Activated naive CD4-positive, alpha-beta T cell treated with anti-CD3 and anti-CD28 coated beads, Interleukin-2, amount 50 U/mL, for 72 hours (primary cell): Measurements from ENCODE around the gene LCN1. TPM values are rescaled to one million over a fixed set of nuclear protein-coding genes. Genes with fewer than 3 reads are reported as not detected.

ENCODE experiments used
- ATAC-seq, 2 donors: fragments of 150-1000 bp; cut with Tn5 transposase; 2 replicates each; pipeline ENCODE4 v1.10.0; 2021; ENCODE audit warnings: mild to moderate bottlenecking in 2 of 2, moderate library complexity in 2 of 2
- DNase-seq, 2 donors: peaks; one replicate each; pipeline ENCODE4 v3.0.0; 2021 to 2022; ENCODE audit warnings: low spot score in 2 of 2
- H3K27ac Mint-ChIP-seq, 2 donors: one replicate each; pipeline ENCODE4 v1.8.0; 2022; ENCODE audit warnings: mild to moderate bottlenecking in 2 of 2, mixed read lengths in 2 of 2
- H3K36me3 Mint-ChIP-seq, 2 donors: one replicate each; pipeline ENCODE4 v1.8.0; 2022; ENCODE audit warnings: mixed read lengths in 2 of 2
- H3K9me3 Mint-ChIP-seq, 2 donors: one replicate each; pipeline ENCODE4 v1.8.0; 2022; ENCODE audit warnings: mixed read lengths in 2 of 2
- total RNA-seq, 2 donors: library from RNA; stranded (reverse); gene quantifications; one replicate each; pipeline ENCODE4 v1.2.3, GENCODE V29; 2022

LCN1 gene
- total RNA-seq, 2 donors from 2014 or later = not detected

DNA sequence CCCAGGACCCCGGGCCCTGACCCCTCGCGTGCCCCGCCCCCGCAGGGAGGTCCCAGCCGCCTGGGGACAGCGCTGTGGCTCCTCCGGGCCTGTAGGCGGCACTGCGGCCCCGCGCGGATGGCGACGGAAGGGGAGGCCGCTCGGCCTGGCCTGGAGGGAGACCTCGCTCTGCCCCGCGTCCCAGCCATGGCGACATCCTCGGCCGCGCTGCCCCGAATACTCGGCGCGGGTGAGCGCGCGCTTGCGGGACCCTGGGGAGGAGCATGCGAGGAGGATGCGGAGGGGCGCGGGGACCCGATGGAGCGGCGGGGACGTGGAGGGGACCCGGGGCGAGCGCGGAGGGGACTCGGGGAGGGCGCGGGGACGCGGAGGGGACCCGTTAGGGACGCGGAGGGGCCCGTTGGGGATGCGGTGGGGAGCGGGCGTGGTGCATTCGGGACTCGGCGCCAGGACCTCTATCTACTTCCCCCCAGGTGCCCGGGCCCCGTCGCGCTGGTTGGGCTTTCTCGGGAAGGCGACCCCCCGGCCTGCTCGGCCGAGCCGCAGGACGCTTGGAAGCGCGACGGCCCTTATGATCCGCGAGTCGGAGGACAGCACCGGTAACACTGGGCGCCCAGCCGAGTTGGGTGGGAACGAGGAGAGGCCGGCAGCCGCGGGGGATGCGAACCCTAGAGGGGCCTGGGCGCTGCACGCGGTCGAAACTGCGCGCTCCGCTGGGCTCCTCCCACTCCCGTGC, 20.5 kb upstream of the LCN1 start, which contains the start of gene MRPS2:
TSS of gene MRPS2 (plus strand) at position 158 of the 736 bp plus-strand sequence. CDS start at position 187, 29 bp downstream.
- DNase-seq (peak; percentile 86 to 91), ATAC-seq (peak; percentile 94 to 96)
- no peaks in the 10 kb centered on the region for H3K9me3 Mint-ChIP-seq
- H3K27ac Mint-ChIP-seq = peak within 1 kb of the TSS; percentile 92 to 96
- H3K36me3 Mint-ChIP-seq = peaks cover 6 to 17% of the 10 kb centered on the region in 2 donors

DNA sequence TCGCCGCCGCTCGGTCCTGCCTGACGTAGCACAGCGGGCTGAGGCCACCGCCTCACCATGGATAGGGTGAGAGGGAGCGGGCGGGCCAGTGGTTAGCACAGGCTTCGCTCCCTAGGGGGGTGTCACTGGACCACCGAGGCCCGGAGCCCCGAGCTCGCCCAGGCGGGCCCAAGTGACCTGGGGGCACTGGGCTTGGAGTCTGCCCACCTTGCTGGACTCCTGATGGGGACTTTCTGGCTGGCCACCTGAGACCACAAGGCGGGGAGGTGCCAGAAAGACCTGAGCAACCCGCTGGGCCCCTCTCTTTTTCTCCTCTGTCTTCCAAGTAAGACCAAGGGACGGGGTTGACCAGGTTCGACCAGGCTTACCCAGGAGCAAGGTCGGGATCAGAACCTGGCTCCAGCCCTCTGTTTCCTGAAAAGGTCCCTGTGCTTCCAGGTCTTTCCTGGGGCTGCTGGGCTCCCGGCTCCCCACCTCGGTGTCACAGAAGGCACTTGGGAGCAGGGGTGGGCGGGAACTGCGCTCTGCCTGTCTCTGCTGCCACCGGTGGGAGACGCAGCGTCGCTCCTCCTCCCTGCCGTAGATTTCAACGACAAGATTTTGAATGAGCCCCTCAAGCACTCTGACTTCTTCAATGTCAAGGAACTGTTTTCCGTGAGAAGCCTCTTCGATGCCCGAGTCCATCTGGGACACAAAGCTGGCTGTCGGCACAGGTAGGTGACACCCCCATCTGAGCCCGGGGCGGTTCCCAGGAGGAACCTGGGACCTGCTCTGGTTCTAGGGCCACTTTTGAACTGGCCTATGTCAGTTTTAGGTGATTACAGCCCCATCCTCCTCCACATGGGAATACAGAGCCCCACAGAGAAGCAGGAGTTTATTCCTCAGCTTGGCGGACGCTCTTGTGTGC, 19.7 kb upstream of the LCN1 start:
- H3K9me3 Mint-ChIP-seq = no peaks in the 10 kb centered on the region
- ATAC-seq (peak in 1 of 2 donors; percentile 79), DNase-seq (no peak)
- H3K27ac Mint-ChIP-seq = peak overlapping the region; percentile 92 to 96
- H3K36me3 Mint-ChIP-seq = peaks cover 6 to 17% of the 10 kb centered on the region in 2 donors

DNA sequence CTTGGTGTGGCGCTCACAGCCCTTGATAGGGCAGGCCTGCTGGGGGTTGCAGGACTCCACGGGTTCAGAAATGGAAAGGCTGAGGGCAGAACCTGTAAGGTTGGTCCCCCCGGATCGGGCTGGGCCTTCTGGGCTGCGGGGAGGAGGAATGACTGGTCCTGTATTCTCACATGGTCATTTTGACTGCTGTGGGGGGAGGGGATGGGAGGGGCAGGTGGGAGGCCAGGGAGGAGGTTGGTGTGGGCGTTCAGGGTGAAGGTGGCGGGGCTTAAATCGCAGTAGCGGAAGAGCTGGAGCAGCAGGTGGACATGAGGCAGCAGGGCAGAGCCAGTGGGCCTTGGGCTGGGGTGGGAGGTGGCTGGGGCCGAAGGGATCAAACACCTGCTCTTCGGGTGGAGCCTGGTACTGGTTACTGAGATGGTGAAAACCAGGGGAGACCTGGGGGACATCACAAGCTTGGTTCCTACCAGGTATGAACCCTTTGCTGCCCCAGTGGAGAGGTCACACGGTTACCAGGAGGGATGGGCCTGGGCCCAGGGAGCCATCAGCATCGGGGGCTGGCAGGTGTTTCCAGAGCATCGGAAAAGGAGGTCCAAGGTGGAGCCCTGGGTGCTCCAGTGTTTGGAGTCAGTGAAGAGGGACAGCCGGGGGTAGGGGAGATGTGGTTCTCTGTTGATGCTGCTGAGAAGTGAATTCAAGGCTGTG, 18.9 kb upstream of the LCN1 start:
- DNase-seq = no peak
- peaks cover 6 to 17% of the 10 kb centered on the region in 2 donors for H3K36me3 Mint-ChIP-seq
- H3K27ac Mint-ChIP-seq = peak overlapping the region; percentile 92 to 96
- H3K9me3 Mint-ChIP-seq = no peaks in the 10 kb centered on the region
- no peak for ATAC-seq

DNA sequence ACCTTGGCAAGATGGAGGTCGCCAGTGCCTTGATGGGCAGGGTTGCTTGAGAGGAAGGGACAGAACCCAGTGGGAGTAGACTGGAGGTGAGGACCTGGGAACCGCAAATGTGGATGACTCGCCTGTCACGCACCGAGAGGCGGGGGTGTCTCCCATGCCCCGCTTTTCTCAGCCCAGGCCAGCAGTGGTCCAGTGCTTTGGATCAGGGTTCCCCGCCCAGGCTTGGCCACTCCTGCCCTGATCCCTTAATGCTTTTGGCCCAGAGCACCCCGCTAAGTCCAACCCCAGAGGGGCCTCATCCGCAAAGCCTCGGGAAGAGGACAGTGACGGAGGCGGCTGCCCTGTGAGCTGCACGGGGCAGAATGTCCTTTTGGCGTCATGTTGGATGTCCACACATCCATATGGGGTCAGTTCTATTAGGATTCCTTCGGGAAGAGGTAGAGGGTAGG, 18.3 kb upstream of the LCN1 start:
- peaks cover 1 to 2% of the 10 kb centered on the region in 2 donors for H3K9me3 Mint-ChIP-seq
- no peak for ATAC-seq
- peaks cover 9 to 17% of the 10 kb centered on the region in 2 donors for H3K36me3 Mint-ChIP-seq
- H3K27ac Mint-ChIP-seq = peak overlapping the region in 1 of 2 donors; percentile 92
- no peak for DNase-seq

DNA sequence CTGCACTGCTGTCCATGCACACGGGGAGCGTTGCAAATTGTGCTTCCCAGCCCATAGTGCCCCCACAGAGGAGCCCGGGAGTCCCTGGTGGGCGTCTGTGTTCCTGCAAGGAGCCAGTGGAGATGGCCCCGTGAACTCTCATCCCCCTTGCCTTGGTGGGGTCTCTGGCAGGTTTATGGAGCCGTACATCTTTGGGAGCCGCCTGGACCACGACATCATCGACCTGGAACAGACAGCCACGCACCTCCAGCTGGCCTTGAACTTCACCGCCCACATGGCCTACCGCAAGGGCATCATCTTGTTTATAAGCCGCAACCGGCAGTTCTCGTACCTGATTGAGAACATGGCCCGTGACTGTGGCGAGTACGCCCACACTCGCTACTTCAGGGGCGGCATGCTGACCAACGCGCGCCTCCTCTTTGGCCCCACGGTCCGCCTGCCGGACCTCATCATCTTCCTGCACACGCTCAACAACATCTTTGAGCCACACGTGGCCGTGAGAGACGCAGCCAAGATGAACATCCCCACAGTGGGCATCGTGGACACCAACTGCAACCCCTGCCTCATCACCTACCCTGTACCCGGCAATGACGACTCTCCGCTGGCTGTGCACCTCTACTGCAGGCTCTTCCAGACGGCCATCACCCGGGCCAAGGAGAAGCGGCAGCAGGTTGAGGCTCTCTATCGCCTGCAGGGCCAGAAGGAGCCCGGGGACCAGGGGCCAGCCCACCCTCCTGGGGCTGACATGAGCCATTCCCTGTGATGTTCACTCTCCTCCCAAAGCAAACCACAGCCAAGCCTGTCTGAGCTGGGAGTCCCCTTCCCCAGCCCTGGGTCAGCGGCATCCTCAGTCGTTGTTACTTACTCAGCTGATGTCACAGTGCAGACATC, 17.6 kb upstream of the LCN1 start:
- DNase-seq (no peak), ATAC-seq (no peak)
- H3K27ac Mint-ChIP-seq = no peak overlapping the region
- peaks cover 16 to 18% of the 10 kb centered on the region in 2 donors for H3K36me3 Mint-ChIP-seq
- peaks cover 7% of the 10 kb centered on the region in 2 donors for H3K9me3 Mint-ChIP-seq

DNA sequence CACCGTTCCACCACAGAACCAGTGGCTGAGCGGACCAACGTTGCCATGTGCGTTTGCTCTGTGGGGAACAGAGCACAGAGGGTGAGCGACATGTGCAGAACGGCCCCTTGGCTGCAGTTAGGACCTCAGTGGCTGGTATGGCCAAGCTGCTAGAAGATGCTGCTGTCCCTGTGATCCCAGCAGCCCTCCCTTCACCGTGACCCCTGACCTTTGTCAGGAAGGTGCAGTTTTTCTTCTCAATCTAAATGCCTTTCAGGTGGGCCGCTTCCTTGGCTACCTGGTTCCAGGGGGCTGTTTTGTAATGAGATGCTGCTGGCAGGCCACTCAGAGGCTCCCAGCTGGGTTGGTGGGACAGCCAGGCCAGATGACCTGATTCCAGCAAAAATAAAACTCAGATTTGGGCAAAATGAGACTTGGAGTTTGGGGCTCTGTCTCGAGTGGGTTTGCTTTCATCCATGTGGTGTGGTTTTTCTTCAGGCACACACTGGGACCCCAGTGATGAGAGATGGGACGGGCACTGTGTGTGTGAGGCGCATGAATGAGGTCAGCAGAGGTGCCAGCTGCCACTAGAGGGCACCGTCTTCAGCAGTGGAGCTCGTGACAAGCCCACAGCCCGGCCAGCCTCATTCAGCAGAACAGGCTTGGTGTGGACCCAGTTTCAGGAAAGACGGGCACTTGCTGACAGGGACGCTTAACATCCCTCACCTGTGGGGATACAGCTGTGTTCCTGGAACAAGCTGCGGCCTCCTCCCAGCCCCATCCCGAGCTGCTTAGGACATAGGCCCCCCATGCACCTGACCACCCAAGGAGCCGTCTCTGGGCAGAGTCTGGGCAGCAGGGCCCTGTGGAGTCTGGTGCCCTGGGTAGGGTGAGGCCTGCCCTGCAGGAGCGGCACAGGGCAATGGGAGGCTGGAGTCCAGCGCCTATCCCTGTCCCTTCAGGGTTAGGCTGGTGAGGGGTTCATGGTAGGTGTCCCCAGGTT, 16.7 kb upstream of the LCN1 start:
- ATAC-seq (no peak), DNase-seq (peak in 1 of 2 donors; percentile 66)
- H3K27ac Mint-ChIP-seq = no peak overlapping the region
- H3K9me3 Mint-ChIP-seq = peaks cover 16 to 17% of the 10 kb centered on the region in 2 donors
- H3K36me3 Mint-ChIP-seq = peaks cover 24 to 27% of the 10 kb centered on the region in 2 donors

DNA sequence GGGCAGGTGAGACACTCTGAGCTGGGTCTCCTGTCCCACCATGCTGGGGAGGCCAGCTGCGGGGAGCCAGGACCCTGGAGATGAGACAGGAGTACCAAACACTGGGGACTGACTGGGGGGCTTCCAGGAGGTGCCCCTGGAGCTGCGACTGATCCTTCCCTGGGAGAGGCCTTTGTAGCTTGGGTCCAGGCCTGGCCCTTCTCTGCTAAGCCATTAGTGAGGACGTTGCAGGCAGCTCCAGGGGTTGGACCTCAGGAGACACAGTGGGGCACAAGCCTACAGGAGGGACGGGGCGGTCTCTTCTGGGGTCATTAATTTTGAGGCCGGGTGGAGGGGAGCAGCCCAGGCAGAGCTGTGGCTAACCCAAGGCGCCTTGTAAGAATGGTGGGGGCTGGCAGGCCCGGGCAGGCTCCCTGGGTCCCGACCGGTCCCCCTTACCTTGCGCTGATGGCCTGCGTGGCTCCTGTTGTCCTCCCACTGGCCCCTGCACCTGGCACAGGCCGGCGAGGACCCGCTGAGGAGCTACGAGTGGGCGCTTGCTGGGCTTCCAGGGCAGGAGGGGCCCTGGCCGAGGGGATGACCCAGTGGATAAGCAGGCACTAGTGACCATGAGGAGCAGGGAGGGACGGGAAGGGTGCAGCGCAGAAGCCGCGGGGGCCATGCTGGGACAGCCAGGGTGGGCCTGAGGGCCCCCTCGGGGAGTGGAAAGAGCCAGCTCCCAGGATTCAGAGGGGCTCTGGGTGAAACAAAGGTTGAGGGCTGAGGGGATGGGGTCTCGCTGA, 15.6 kb upstream of the LCN1 start:
- DNase-seq = no peak
- ATAC-seq = no peak
- Mint-ChIP-seq H3K27ac (no peak overlapping the region), H3K9me3 (peaks cover 17% of the 10 kb centered on the region in 2 donors), H3K36me3 (peaks cover 24 to 28% of the 10 kb centered on the region in 2 donors)

DNA sequence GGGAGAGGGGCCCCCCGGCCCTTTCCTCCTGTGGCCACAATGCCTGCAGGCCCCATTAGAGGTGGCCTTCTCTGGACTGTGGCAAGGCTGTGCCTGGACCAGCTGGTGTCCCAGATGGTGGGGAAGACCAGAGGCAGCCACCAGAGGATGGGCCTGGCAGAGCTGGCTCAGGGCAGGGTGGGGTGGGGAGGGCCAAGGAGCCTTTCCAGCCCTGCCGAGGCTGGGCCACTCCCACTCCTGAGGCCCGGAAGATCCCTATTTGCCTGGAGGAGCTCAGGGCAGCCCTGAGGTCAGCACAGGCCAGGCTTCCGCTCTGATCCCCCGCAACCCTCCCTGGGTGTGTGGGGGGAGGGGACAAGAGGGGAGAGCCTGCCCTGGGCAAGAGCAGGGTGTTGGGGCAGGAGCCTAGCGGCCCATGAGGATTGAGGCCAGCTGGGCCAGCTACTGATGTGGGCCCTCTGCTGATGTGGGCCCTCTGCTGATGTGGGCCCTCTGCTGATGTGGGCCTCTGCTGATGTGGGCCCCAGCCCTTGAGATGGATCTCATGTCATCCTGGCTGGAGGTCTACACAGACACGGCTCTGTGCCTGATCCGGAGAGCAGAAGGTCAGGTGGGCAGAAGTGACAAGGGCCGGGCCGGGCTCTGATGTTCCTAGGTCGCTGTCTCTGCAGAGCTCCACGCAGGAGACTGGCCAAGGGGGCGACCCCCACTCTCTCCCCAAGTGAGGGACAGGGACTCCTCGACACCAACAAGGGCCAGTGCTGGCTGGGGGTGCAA, 14.7 kb upstream of the LCN1 start:
- Mint-ChIP-seq H3K36me3 (peaks cover 23 to 27% of the 10 kb centered on the region in 2 donors), H3K27ac (no peak overlapping the region), H3K9me3 (peaks cover 17% of the 10 kb centered on the region in 2 donors)
- DNase-seq = no peak
- no peak for ATAC-seq

DNA sequence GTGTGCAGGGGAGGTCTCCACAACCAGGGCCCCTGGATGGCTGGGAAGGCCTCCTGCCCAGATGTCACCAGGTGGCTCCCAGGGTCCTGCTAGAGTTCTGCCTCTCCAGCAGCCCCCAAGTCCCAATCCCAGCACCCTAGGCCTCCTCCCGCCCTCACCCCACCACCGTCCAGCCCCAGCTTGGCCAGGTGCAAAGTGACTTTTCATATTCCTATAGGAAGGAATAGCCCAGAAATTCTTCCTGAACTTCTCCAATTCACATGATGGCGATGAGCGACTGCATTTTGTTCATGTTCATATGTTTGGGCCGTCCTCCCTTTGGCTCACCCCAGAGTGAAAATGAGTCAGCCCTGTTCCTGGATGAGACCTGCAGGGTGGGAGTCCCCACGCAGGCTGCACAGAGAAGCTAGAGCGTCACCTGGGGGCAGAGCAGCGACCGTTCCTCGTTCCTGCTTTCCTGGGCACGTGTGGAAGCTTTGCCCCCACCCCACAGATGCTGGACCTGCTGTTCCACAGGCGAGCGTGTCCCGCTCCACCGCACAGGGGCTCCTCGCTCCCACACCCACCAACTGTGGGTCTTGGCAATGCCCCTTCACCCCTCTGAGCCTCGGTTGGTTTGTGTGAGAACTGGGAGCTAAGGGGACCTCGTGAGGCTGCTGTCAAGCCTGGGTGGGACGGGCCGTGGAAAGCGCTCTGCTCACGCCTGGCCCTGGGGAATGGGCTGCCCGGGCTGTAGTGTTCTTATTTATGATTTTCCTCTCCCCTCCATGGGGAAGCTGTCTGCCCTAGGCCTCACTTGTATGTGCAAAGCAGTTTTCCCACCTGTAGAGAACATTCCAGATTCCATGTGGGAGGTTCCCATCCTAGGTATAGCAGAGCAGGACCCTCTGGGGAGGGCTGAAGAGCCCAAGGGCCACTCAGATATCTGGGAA, 13.9 kb upstream of the LCN1 start:
- Mint-ChIP-seq H3K27ac (peak overlapping the region in 1 of 2 donors; percentile 65), H3K9me3 (peaks cover 17% of the 10 kb centered on the region in 2 donors), H3K36me3 (peaks cover 19 to 22% of the 10 kb centered on the region in 2 donors)
- DNase-seq (no peak), ATAC-seq (no peak)

DNA sequence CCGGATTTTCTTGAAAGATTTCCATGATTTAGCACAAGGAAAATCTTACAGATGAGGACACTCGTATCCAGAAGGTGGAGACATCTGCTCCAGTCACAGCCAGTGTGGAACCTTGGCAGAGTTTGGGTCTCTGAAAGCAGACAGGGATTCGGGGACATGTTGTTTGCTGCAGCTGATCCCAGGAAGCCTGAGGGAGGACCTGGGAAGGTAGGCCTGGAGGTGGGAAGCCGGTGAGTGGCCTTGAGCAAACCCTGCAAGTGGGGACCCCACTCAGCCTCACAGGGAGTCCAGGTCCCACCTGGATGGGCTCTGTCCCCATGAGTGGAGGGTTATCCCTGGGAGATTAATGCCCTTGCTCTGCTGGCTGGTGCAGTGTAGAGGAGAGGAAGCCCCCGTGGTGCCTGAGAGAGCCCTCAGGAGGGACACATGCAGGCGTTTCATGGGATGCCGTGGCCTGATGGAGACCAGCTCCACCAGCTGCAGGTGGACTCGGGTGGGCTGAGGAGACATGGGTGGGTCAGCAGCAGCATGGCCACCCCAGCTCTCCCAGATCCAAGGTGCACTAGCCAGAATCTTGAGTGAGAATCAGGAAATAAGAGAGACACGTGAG, 12.9 kb upstream of the LCN1 start:
- no peak for DNase-seq
- Mint-ChIP-seq H3K9me3 (peaks cover 17% of the 10 kb centered on the region in 2 donors), H3K27ac (no peak overlapping the region), H3K36me3 (peaks cover 19 to 22% of the 10 kb centered on the region in 2 donors)
- ATAC-seq = no peak

DNA sequence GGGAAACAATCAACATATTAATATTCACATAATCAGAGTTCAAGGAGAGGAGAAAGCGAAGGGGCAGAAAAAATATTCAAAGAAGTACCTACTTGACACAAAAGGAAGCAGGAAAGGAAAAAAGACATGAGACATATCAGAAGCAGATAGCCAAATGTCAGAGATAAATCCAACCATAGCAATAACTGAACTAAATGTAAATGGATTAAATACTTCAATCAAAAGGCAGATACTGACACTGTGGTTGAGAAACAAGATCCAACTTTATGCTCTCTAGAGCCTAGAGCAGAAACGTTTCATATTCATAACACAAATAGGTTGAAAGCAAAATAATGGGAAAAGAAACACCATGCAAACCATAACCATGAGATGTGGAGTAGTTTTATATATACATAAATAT, 11.8 kb upstream of the LCN1 start:
- Mint-ChIP-seq H3K27ac (no peak overlapping the region), H3K9me3 (peaks cover 17% of the 10 kb centered on the region in 2 donors), H3K36me3 (peaks cover 19 to 20% of the 10 kb centered on the region in 2 donors)
- DNase-seq = no peak
- no peak for ATAC-seq

DNA sequence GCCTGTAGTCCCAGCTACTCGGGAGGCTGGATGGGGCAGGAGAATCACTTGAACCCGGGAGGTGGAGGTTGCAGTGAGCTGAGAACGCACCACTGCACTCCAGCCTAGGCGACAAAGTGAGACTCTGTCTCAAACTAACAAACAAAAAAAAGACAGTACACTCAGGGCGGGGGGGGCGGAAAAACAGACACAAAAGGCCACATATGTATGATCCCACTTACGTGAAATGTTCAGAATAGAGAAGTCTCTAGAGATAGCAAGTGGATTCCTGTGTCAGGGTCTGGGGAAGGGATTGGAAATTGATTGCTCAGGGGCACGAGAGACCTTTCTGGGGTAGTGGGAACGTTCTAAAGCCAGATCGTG, 9.0 kb upstream of the LCN1 start:
- peaks cover 17% of the 10 kb centered on the region in 2 donors for H3K9me3 Mint-ChIP-seq

More for the DNA sequence above, 9.0 kb upstream of the LCN1 start:
- H3K27ac Mint-ChIP-seq = no peak overlapping the region
- ATAC-seq = no peak
- H3K36me3 Mint-ChIP-seq = peaks cover 11 to 19% of the 10 kb centered on the region in 2 donors
- DNase-seq = no peak
